HL-60 (cell line): ENCODE measurements around the gene IQSEC1.

ENCODE experiments used
- DNase-seq, 2 experiments: peaks; one replicate each; pipeline ENCODE4 v3.0.0-alpha.2; 2010 to 2020; ENCODE audit warnings: low read depth in 1 of 2, low spot score in 1 of 2
- H3K27ac ChIP-seq: fragments of 250-450 bp; sonication (Bioruptor Pico); replicated peaks from 2 replicates; pipeline ENCODE4 v1.5.1; 2020; ENCODE audit warnings: mild to moderate bottlenecking, moderate library complexity
- H3K27me3 ChIP-seq: fragments of 250-450 bp; sonication (Bioruptor Pico); 2 replicates; pipeline ENCODE4 v1.5.1; 2021; ENCODE audit warnings: mild to moderate bottlenecking, moderate library complexity; ENCODE audit not compliant: insufficient read depth, poor library complexity, severe bottlenecking
- H3K4me3 ChIP-seq: replicated peaks from 2 replicates; pipeline ENCODE4 v1.5.1; 2011; ENCODE audit warnings: mild to moderate bottlenecking, control low read depth, low read length; ENCODE audit not compliant: insufficient read depth
- CTCF ChIP-seq: IDR thresholded peaks from one replicate; pipeline ENCODE4 v1.5.1; 2011; ENCODE audit warnings: low read length, control low read depth, inconsistent platforms; ENCODE audit not compliant: insufficient read depth
- GABPA ChIP-seq: IDR thresholded peaks from 2 replicates; pipeline ENCODE4 v1.6.1; 2012; ENCODE audit warnings: low read depth
- POLR2AphosphoS5 ChIP-seq: IDR thresholded peaks from 2 replicates; pipeline ENCODE4 v1.6.1; 2012; ENCODE audit warnings: low read depth
- SPI1 ChIP-seq: IDR thresholded peaks from 2 replicates; pipeline ENCODE4 v1.6.1; 2012; ENCODE audit warnings: low read depth, mild to moderate bottlenecking, borderline replicate concordance
- TF ChIP-seq, protein P1 (sequence below): IDR thresholded peaks from 2 replicates; pipeline ENCODE4 v1.6.1; 2012; ENCODE audit warnings: low read depth; ENCODE audit not compliant: insufficient replicate concordance

The IQSEC1 gene

GRCh38 chr3:12900885-12901411, 172.3 kb downstream of the IQSEC1 start:
- no peak for DNase-seq
- no peak overlapping the region for H3K27ac ChIP-seq
- H3K4me3 ChIP-seq: no peak overlapping the region
- no peak for TF ChIP-seq CTCF
- TF ChIP-seq, protein P1, sequence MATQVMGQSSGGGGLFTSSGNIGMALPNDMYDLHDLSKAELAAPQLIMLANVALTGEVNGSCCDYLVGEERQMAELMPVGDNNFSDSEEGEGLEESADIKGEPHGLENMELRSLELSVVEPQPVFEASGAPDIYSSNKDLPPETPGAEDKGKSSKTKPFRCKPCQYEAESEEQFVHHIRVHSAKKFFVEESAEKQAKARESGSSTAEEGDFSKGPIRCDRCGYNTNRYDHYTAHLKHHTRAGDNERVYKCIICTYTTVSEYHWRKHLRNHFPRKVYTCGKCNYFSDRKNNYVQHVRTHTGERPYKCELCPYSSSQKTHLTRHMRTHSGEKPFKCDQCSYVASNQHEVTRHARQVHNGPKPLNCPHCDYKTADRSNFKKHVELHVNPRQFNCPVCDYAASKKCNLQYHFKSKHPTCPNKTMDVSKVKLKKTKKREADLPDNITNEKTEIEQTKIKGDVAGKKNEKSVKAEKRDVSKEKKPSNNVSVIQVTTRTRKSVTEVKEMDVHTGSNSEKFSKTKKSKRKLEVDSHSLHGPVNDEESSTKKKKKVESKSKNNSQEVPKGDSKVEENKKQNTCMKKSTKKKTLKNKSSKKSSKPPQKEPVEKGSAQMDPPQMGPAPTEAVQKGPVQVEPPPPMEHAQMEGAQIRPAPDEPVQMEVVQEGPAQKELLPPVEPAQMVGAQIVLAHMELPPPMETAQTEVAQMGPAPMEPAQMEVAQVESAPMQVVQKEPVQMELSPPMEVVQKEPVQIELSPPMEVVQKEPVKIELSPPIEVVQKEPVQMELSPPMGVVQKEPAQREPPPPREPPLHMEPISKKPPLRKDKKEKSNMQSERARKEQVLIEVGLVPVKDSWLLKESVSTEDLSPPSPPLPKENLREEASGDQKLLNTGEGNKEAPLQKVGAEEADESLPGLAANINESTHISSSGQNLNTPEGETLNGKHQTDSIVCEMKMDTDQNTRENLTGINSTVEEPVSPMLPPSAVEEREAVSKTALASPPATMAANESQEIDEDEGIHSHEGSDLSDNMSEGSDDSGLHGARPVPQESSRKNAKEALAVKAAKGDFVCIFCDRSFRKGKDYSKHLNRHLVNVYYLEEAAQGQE: no peak
- no peak for TF ChIP-seq GABPA
- no peak for TF ChIP-seq POLR2AphosphoS5
- TF ChIP-seq SPI1: no peak
- no peaks in the 10 kb centered on the region for H3K27me3 ChIP-seq

GRCh38 chr3:12898965-12899755, 174.1 kb downstream of the IQSEC1 start:
- DNase-seq: no peak
- H3K27ac ChIP-seq: no peak overlapping the region
- TF ChIP-seq GABPA (no peak), POLR2AphosphoS5 (no peak), SPI1 (no peak), CTCF (no peak)
- TF ChIP-seq, protein P1: no peak
- no peak overlapping the region for H3K4me3 ChIP-seq
- no peaks in the 10 kb centered on the region for H3K27me3 ChIP-seq

DNA sequence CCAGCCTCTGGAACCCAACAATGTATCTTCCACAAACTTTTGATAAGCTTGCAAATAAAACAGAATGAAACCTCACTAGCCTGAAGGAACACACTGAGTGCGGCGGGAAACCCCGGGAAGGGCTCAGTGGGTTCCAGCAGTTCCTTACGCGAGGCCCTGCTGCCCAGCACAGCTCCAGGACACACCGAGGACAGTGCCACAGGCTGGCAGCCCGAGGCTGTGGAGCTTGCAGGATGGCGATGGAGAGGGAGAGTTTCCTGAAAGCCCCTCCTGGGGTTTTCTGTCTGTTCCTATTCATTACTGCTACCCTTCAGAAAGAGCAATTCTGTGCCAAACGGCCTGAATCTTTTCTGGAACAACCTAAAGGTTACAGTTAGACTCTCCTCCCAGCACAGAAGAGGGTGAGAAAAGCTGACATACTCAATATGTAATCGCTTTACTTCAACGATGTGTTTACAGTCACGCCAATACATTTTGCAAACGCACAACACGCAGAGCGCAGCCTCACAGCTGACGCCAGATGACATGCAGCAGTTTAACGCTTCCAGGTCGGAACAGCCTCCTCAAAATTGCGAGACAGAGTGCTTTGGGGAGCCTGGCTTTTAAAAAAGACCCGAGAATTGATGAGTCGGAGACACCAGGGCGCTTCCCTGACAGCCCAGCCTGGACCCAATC, 174.8 kb downstream of the IQSEC1 start:
- DNase-seq: no peak
- Histone ChIP-seq H3K27ac (no peak overlapping the region), H3K4me3 (no peak overlapping the region), H3K27me3 (no peaks in the 10 kb centered on the region)
- TF ChIP-seq POLR2AphosphoS5: no peak
- TF ChIP-seq GABPA: no peak

- DNase-seq: no peak
- Histone ChIP-seq H3K27ac (no peak overlapping the region), H3K4me3 (no peak overlapping the region), H3K27me3 (no peaks in the 10 kb centered on the region)
- no peak for TF ChIP-seq SPI1
- TF ChIP-seq, protein P1: no peak
- TF ChIP-seq GABPA: no peak
- no peak for TF ChIP-seq CTCF
- no peak for TF ChIP-seq POLR2AphosphoS5
Measured at GRCh38 chr3:12897381-12898289, 175.6 kb downstream of the IQSEC1 start.
